Endothelial cell of umbilical vein (primary cell): Measurements from ENCODE around the gene TRAPPC2. TPM values are rescaled to one million over a fixed set of nuclear protein-coding genes. Genes with fewer than 3 reads are reported as not detected.

ENCODE experiments used
- BruUV-seq: library from RNA; stranded (reverse); fragments of 400-500 nt; replicated peaks from 2 replicates; lab custom pipeline; 2021; lab: Mats Ljungman, UMichigan
- CTCF ChIA-PET: fragments of 300-600, 350-600 bp; sonication (Branson Sonifier 250); formaldehyde crosslinking; loops from one replicate; lab custom pipeline; 2021; ENCODE audit warnings: antibody characterized with exemption, inconsistent platforms; lab: Charles Lee
- POLR2A ChIA-PET: fragments of 300-600, 350-600 bp; sonication (Branson Sonifier 250); formaldehyde crosslinking; loops from one replicate; lab custom pipeline; 2021; ENCODE audit warnings: antibody characterized with exemption, inconsistent platforms; lab: Charles Lee
- DNase-seq: peaks from one replicate; pipeline ENCODE4 v3.0.0-alpha.2; 2011; ENCODE audit warnings: low read depth, low spot score
- FAIRE-seq: peaks from 2 replicates; lab custom pipeline; 2011; peaks lifted over from hg19 to GRCh38; lab: Jason Lieb, UNC
- H2AFZ ChIP-seq: 2 replicates; pipeline ENCODE4 v1.6.0; 2012; ENCODE audit warnings: low read depth, low read length, control low read depth, inconsistent platforms
- H3K27ac ChIP-seq: 2 replicates; pipeline ENCODE4 v1.5.1; 2011; ENCODE audit warnings: low read depth, mild to moderate bottlenecking, control low read depth, low read length, moderate library complexity; ENCODE audit not compliant: insufficient read depth
- H3K27me3 ChIP-seq, 2 experiments: 2 replicates each; pipeline versions ENCODE4 v1.6.0 to v1.6.1; 2011; ENCODE audit warnings: low read length in 2 of 2, mixed read lengths in 1 of 2; ENCODE audit not compliant: control insufficient read depth in 2 of 2, insufficient read depth in 2 of 2
- H3K36me3 ChIP-seq, 2 experiments: 2 replicates in 1 of 2; 3 replicates in 1 of 2; pipeline ENCODE4 v1.5.1; 2011; ENCODE audit warnings: low read length in 2 of 2, mild to moderate bottlenecking in 1 of 2, moderate library complexity in 1 of 2; ENCODE audit not compliant: control insufficient read depth in 2 of 2, insufficient read depth in 2 of 2; ENCODE audit errors: extremely low read depth in 1 of 2
- H3K4me1 ChIP-seq: 3 replicates; pipeline ENCODE4 v1.5.1; 2011; ENCODE audit warnings: mild to moderate bottlenecking, low read length; ENCODE audit not compliant: control insufficient read depth, insufficient read depth; ENCODE audit errors: extremely low read depth
- H3K4me2 ChIP-seq: 2 replicates; pipeline ENCODE4 v1.6.1; 2011; ENCODE audit warnings: low read length, control low read depth, mixed read lengths; ENCODE audit not compliant: insufficient read depth
- H3K4me3 ChIP-seq, 3 experiments: fragments of 200-600 bp in 1 of 3; sonication (generic), shearing (Covaris generic) in 1 of 3; replicated peaks in 1 of 3; 2 replicates each; pipeline ENCODE4 v1.5.1; 2011 to 2016; ENCODE audit warnings: control low read depth in 3 of 3, low read length in 3 of 3, mild to moderate bottlenecking in 2 of 3, inconsistent platforms in 1 of 3, low read depth in 1 of 3, moderate library complexity in 1 of 3; ENCODE audit not compliant: insufficient read depth in 1 of 3
- H3K79me2 ChIP-seq: 2 replicates; pipeline ENCODE4 v1.6.0; 2012; ENCODE audit warnings: low read length, inconsistent platforms; ENCODE audit not compliant: control insufficient read depth, insufficient read depth
- H3K9ac ChIP-seq: replicated peaks from 2 replicates; pipeline ENCODE3; 2011; ENCODE audit warnings: low read length, control low read depth; ENCODE audit not compliant: insufficient read depth; ENCODE audit errors: extremely low read depth
- H3K9me1 ChIP-seq: replicated peaks from 3 replicates; pipeline ENCODE4 v1.6.0; 2011; ENCODE audit warnings: mild to moderate bottlenecking, low read length; ENCODE audit not compliant: control insufficient read depth, insufficient read depth; ENCODE audit errors: extremely low read depth
- H3K9me3 ChIP-seq: replicated peaks from 2 replicates; pipeline ENCODE4 v1.5.1; 2012; ENCODE audit warnings: low read length, inconsistent platforms; ENCODE audit not compliant: control insufficient read depth, insufficient read depth
- H4K20me1 ChIP-seq: replicated peaks from 2 replicates; pipeline ENCODE3; 2011; ENCODE audit warnings: mild to moderate bottlenecking, low read length; ENCODE audit not compliant: control insufficient read depth, insufficient read depth; ENCODE audit errors: extremely low read depth
- CTCF ChIP-seq, 2 donors: IDR thresholded peaks; 1 replicate in 1 of 2; 2 replicates in 1 of 2; pipeline ENCODE4 v1.5.1; 2011; ENCODE audit warnings: low read length in 2 of 2, mild to moderate bottlenecking in 2 of 2, moderate library complexity in 2 of 2, control low read depth in 1 of 2, inconsistent platforms in 1 of 2, low read depth in 1 of 2; ENCODE audit not compliant: insufficient read depth in 1 of 2; ENCODE audit errors: extremely low read depth in 1 of 2
- EZH2 ChIP-seq: IDR thresholded peaks from 2 replicates; pipeline ENCODE4 v1.6.1; 2012; ENCODE audit warnings: borderline replicate concordance, low read depth, mild to moderate bottlenecking, moderate library complexity, low read length, inconsistent platforms; ENCODE audit not compliant: severe bottlenecking
- FOS ChIP-seq: IDR thresholded peaks from 2 replicates; pipeline ENCODE4 v1.6.1; 2011; ENCODE audit warnings: mild to moderate bottlenecking, low read length, moderate library complexity, borderline replicate concordance; ENCODE audit not compliant: insufficient read depth
- GATA2 ChIP-seq: IDR thresholded peaks from 2 replicates; pipeline ENCODE4 v1.7.0; 2011; ENCODE audit warnings: low read depth, mild to moderate bottlenecking, moderate library complexity, mixed read lengths, low read length; ENCODE audit not compliant: insufficient read length, insufficient read depth
- JUN ChIP-seq: IDR thresholded peaks from 2 replicates; pipeline ENCODE4 v1.6.1; 2011; ENCODE audit warnings: borderline replicate concordance, low read depth; ENCODE audit not compliant: insufficient read length, insufficient read depth
- MAX ChIP-seq: IDR thresholded peaks from 2 replicates; pipeline ENCODE4 v1.6.1; 2011; ENCODE audit not compliant: insufficient read depth, insufficient read length
- MYC ChIP-seq: IDR thresholded peaks from one replicate; pipeline ENCODE4 v1.6.1; 2011; ENCODE audit warnings: mild to moderate bottlenecking, low read depth, low read length
- POLR2A ChIP-seq: IDR thresholded peaks from 2 replicates; pipeline ENCODE4 v1.6.1; 2012; ENCODE audit warnings: low read depth, mild to moderate bottlenecking, control low read depth, low read length
- POLR2AphosphoS5 ChIP-seq: IDR thresholded peaks from 2 replicates; pipeline ENCODE4 v1.6.1; 2012; ENCODE audit warnings: low read depth, mild to moderate bottlenecking, control low read depth, low read length, moderate library complexity; ENCODE audit not compliant: insufficient read depth
- dilution Hi-C: fragments of 300-500 bp; cut with MboI; formaldehyde crosslinking; loops from one replicate; pipeline ENCODE4 v1.15.0; 2019; ENCODE audit warnings: low sequenced_read_pairs; ENCODE audit not compliant: extremely low pct_ligation_motif_present
- intact Hi-C: fragments of 100-400 bp; cut with micrococcal nuclease; formaldehyde crosslinking; loops from one replicate; pipeline ENCODE4 v1.10.0; 2022
- polyA plus RNA-seq, 4 experiments: library from polyadenylated mRNA; depleted of rRNA in 3 of 4; stranded (reverse) in 3 of 4; unstranded in 1 of 4; fragments of >200 nt; gene quantifications; 2 replicates each; pipeline versions ENCODE4 v1.2.1 to v1.2.3, GENCODE V29; 2011 to 2012; ENCODE audit warnings: missing spikeins in 1 of 4
- total RNA-seq: library from RNA; stranded (reverse); gene quantifications from 2 replicates; pipeline ENCODE4 v1.2.3, GENCODE V29; 2021

The TRAPPC2 gene
- total and polyA plus RNA-seq, 2 donors (not counting 3 experiments of a cell fraction or from before 2014, with no cell fraction given), result 6.6 to 13.0 TPM

- no peak for DNase-seq
- dilution Hi-C loops (no loop called here), intact Hi-C loops (no loop called here)
- CTCF ChIA-PET, result no interaction called here
- Histone ChIP-seq H3K4me1 (no peaks in the 10 kb centered on the region), H3K4me3 (no peak overlapping the region), H3K9me1 (no peaks in the 10 kb centered on the region), H3K9me3 (no peaks in the 10 kb centered on the region), H2AFZ (no peak overlapping the region), H3K27ac (no peak overlapping the region), H3K27me3 (no peaks in the 10 kb centered on the region), H3K4me2 (no peak overlapping the region), H3K36me3 (no peaks in the 10 kb centered on the region), H3K9ac (no peak overlapping the region), H3K79me2 (no peaks in the 10 kb centered on the region), H4K20me1 (no peaks in the 10 kb centered on the region)
- TF ChIP-seq GATA2 (no peak), JUN (no peak), MYC (no peak), MAX (no peak), EZH2 (no peak), FOS (no peak), POLR2AphosphoS5 (no peak), CTCF (IDR thresholded peaks at IDR 0.05; ENCODE audit: extremely low read depth in 1 of 2, insufficient read depth in 1 of 2, low read depth in 1 of 2, low read length in 2 of 2) (no peak), POLR2A (no peak)
- BruUV-seq, result no TSS peak
- no peak for FAIRE-seq
- POLR2A ChIA-PET, result no interaction called here
Measured at GRCh38 chrX:13754765-13755164, 20.3 kb upstream of the TRAPPC2 start.
